Middle frontal gyrus (tissue), 1 donor: ENCODE data around the gene CROCC2.

Experiments
- DNase-seq: peaks from one replicate; pipeline ENCODE4 v3.0.0-alpha.2; 2015; ENCODE audit warnings: low spot score; ENCODE audit errors: extremely low spot score

Gene CROCC2

GRCh38 chr2:240919786-240920782, 13.9 kb downstream of the CROCC2 start:
- DNase-seq = no peak

DNA sequence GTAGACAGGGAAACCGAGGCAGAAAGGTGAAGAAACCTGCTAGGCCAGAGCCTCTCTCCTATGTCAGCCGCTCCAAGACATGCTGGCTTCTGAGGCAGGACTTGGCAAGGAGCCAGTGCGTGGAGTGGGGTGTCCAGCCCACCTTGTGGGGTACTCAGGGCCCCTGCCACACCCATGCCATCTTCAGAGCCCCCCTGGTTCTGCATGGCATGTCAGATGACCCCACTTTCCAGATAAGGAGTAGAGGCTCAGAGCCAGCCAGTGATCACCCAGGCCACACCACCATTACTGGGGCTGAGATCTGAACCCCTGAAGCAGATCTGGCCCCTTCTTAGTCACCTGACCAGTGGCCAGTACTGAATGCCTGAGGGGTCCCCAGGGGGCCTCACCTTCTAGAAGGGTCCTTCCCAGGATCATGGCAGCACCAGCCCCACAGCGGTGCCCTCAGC, 14.7 kb downstream of the CROCC2 start:
- no peak for DNase-seq

- peak; percentile 11 for DNase-seq
Observed at GRCh38 chr2:240921311-240921994, 15.3 kb downstream of the CROCC2 start.

DNA sequence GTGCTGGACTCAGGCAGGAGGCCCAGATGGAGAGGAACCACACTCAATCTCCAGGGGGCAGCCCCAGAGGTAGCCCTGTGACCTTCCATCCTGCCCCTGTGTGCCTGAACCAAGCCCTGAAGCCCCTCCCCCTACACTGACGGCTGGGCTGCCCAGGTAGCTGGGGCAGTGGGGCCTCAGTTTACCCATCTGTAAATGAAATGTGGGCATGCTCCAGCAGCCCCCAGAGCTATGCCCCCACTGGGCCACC, 15.8 kb downstream of the CROCC2 start:
- no peak for DNase-seq

GRCh38 chr2:240922245-240922981, 16.3 kb downstream of the CROCC2 start:
- DNase-seq = no peak

- no peak for DNase-seq
Observed at GRCh38 chr2:240922982-240923537, 16.9 kb downstream of the CROCC2 start.

- DNase-seq = no peak
Observed at GRCh38 chr2:240925191-240925567, 19.0 kb downstream of the CROCC2 start.

DNA sequence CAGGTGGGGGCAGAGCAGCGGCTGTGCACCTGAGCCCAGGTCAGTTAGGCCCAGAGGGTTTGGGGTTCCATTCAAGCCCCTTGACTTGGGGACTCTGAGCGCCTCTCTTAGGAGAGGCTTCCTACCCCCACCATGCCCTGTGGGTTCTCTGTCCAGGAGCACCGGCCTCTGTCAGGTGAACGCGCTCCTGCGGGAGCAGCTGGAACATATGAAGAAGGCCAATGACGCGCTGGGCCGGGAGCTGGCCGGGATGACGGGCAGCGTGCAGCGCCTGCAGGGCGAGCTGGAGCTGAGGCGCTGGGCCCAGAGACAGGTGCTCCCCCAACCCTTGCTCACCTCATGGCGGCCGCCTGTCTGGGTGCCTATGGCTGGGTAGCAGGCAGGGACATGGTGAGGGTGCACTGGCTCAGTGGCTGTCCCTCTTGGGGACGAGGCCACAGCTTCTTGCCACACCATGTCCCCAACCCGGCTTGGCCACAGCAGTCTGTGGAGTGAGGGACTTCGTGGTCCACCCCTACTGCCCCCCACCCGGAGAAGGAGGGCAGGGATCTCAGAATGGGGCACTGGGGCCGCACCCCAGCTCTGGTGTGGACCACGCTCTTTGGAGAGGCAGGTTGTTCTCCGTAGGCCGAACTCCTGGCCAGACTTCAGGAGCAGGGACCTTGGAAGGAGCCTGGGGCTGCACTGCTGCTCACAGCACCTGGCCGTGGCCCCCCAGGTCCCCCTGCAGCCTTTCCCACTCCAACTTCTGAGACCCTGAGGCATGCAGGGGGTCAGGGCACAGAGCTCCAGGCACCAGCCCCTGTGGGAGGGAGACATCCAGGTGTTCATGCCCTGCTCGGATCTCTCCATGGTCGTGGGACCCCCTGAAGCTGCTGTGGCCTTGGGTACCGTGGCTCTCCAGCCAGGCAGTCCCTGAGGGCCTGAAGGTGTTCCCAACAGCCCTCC, 19.7 kb downstream of the CROCC2 start:
- DNase-seq = no peak

DNA sequence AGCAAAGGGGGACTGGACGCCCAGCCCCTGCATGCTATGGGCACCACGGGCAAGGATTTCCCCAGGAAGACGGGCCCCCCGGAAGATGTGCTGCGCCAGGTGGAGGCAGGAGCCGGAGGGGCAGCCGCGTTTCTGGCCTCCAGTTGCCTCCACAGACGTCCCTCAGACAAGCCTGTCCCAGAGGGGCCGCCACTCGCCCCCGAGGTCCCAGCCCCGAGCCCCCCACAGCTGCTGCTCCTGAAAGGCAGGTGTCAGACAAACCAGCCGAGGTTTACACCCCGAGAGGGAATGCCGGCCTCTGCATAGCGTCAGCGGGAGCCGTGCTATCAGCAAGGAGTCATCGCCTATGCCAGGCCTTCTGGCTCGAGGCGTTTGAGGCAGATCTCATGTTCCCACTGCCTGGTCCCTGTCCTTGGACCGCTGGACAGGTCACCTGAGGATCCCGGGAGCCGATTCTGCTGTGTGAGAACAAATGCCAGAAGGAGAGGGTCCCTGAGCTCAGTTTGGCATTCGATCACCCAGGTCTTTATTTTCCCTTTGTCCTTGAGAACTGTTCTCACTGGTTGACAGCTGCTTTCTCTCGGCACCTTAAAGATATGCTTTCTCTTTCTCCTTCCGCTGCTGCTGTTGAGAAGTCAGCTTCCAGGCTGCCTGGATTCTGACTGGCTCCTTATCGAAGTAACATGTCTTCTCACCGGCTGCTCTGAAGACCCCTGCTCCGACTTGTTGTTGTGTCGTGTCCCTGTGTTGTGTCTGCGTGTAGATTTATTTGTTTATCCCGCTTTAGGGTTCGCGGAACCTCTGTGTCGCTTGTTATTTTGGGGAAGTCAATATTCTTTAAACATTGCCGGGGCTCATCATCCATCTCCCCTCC, 20.6 kb downstream of the CROCC2 start:
- no peak for DNase-seq

DNA sequence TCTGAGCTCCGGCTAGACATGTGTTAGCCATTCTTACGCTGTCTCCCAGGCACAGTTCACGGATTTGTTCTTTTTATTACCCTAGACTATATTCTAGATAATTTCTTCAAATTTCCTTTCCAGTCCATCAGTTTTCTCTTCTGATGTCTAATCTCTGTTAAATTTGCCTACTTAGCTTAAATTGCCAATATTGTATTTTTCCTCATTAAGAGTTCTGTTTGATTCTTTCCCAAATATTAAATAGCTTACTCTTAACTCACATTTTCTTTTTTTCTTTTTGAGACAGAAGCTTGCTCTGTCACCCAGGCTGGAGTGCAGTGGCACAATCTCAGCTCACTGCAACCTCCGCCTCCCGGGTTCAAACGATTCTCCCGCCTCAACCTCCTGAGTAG, 21.2 kb downstream of the CROCC2 start:
- DNase-seq = no peak

- no peak for DNase-seq
Observed at GRCh38 chr2:240928476-240929363, 22.6 kb downstream of the CROCC2 start.

GRCh38 chr2:240929364-240930095, 23.4 kb downstream of the CROCC2 start:
- no peak for DNase-seq

- DNase-seq = no peak
Observed at GRCh38 chr2:240930096-240930630, 24.0 kb downstream of the CROCC2 start.

DNA sequence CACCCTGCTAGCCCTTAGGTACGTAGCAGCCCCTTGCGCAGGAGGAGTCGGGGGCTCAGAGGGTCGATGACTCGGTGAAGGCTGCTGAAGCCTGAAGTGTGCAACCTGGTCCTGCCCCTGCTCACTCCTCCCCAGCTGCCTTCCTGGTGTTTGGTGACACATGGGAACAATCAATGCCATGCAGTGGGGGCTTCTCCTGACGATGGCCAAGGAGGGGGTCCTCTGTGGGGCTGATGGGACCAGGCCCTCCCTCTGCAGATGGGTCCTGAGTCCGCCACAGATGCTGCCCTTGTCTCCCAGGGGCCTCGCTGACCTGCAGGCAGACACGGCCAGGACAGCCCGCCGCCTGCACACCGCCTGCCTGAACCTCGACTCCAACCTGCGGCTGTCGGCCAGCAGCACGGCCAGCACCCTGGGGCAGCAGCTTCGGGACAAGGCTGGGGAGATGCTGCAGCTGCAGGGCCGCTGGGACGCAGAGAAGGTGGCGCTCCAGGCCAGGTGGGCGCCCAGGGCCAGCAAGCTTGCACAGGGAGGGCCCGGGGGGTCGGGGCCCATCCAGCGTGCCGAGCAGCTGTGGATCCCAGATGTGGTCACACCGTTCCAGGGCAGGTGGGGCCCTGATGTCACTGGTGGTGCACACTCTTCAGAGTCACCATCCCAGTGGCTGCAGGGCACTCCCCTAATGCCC, 24.6 kb downstream of the CROCC2 start:
- no peak for DNase-seq

DNA sequence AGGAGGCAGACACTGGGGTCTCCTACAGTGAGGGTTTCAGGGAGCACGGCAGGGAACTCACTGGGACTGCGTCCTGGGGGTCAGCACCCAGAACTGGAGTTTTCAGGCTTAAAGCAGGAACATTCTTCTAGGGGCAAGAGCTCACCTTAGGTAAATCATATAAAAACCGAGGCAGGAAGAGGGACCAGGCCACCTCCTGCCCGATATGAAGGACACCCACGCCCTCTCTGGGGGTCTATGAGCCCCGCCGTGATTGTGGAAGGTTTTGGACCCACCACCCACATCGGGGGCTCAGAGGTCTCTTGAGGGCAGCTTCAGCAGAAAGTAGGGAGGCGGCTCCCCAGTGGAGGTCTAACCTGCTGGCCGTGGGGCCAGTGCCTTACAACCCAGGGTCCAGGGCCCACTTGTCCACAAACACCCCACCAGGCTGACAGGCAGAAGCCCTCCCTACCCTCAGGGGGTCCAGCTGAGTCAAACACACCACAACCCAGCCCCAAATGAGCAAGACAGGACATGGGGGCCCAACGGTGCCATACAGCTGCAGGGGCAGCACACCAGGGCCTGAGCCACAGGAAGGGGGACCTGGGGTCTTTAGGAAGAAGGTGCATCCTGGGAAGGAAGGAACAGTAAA, 25.3 kb downstream of the CROCC2 start:
- DNase-seq = no peak

DNA sequence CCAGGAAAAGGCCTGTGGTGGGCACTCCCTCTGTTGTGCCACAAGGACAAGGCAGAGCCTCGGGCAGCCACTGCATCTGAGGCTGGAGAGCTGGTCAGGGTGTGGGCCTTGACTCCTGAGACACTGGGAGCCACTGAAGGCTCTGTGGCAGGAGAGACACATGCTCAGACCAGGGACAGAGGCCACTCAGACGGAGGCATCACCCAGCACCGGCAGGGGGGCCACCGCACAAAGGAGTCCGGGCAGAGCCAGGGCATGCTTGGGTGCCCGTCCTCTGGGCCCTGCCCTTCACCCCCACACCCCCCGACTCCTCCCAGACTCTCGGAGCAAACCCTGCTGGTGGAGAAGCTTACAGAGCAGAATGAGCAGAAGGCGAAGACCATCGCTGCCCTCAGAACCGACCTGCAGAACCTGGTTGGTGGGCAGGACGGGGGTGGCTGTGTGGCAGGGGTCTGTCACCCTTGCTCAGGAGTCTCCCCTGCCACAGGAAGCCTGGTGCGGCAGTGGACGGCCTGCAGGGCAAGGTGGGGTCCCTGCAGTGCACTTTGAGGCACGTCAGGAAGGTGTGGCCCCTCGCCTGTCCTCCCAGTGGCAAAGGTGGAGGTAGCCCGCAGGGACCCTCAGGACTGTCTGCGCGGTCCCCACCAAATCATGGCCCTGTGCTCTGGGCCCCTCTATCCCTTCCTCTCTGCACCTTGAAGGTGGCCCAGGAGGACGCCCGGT, 26.0 kb downstream of the CROCC2 start:
- no peak for DNase-seq
